ENCODE data around the gene TBP. TPM values are rescaled to one million over a fixed set of nuclear protein-coding genes. Genes with fewer than 3 reads are reported as not detected.

The TBP gene
- total and polyA plus RNA-seq, 2 of the 13 experiments (the other 11 are each of a cell fraction or from before 2014, with no cell fraction given) = 21.7 to 28.1 TPM

GRCh38 chr6:170554013-170554795 is at the start of gene TBP (continued):
- TF ChIP-seq ZSCAN25 (CRISPR knock-in tag; IDR thresholded peaks at IDR 0.05) = 0 out of 2 replicates have a peak, but pooled peaks have one; percentile 48
- peak; percentile 99 for TF ChIP-seq KAT7 (CRISPR knock-in tag; IDR thresholded peaks at IDR 0.05; ENCODE audit: borderline replicate concordance)
- TF ChIP-seq ZNF484 (CRISPR knock-in tag; IDR thresholded peaks at IDR 0.05; ENCODE audit: borderline replicate concordance, low read depth) = no peak
- TF ChIP-seq REST (IDR thresholded peaks at IDR 0.05; ENCODE audit: borderline replicate concordance in 1 of 2, low read depth in 1 of 2, low read length in 2 of 2) = peak in 1 of 2 experiments; percentile 57; a peak in 1 of 4 replicates
- TF ChIP-seq XBP1 (CRISPR knock-in tag; IDR thresholded peaks at IDR 0.05) = no peak
- no peak for TF ChIP-seq SRSF9 (IDR thresholded peaks at IDR 0.05; ENCODE audit: borderline replicate concordance, insufficient read depth, low read depth, low read length, poor library complexity, severe bottlenecking)
- TF ChIP-seq POGZ (CRISPR knock-in tag; IDR thresholded peaks at IDR 0.05) = peak; percentile 92
- TF ChIP-seq HOMEZ (CRISPR knock-in tag; IDR thresholded peaks at IDR 0.05; ENCODE audit: low read depth) = peak; percentile 71; the same call in 1 of the 2 replicates
- peak; percentile 33; the same call in 1 of the 2 replicates for TF ChIP-seq STAT6 (CRISPR knock-in tag; IDR thresholded peaks at IDR 0.05; ENCODE audit: borderline replicate concordance)
- no peak for TF ChIP-seq DMTF1 (CRISPR knock-in tag; IDR thresholded peaks at IDR 0.05)
- peak; percentile 98 for TF ChIP-seq CREB1 (IDR thresholded peaks at IDR 0.05)
- TF ChIP-seq CREB1 (CRISPR knock-in tag; IDR thresholded peaks at IDR 0.05) = peak; percentile 100
- no peak for TF ChIP-seq ZFP62 (CRISPR knock-in tag; IDR thresholded peaks at IDR 0.05)
- TF ChIP-seq MED13 (CRISPR knock-in tag; IDR thresholded peaks at IDR 0.05) = peak; percentile 70; the same call in 1 of the 2 replicates
- peak; percentile 47; the same call in 1 of the 2 replicates for TF ChIP-seq GMEB2 (CRISPR knock-in tag; IDR thresholded peaks at IDR 0.05; ENCODE audit: low read depth)
- TF ChIP-seq MED8 (CRISPR knock-in tag; IDR thresholded peaks at IDR 0.05; ENCODE audit: insufficient replicate concordance) = no peak

All from HepG2 (cell line).